ENCODE measurements around the gene GPR84.

GPR84 gene

GRCh38 chr12:54363047-54363446 is 1.2 kb downstream of the GPR84 start:
- H3K4me3 ChIP-seq (ENCODE audit: low read depth, low read length): no peak overlapping the region
- TF ChIP-seq CTCF (IDR thresholded peaks at IDR 0.05; ENCODE audit: insufficient read depth, low read length, missing control alignments): no peak
- POLR2A ChIA-PET: no interaction called here
- CTCF ChIA-PET: interaction anchor here (0.8 to 9.2 kb wide), 20 partner anchors 8 to 556 kb away, joined by 3 to 131 read pairs (median 4); partner anchors contain the start of gene HOXC10
- DNase-seq (ENCODE audit: low read depth, low spot score): no peak

GRCh38 chr12:54360717-54361456 is 3.4 kb downstream of the GPR84 start:
- POLR2A ChIA-PET: interaction anchor here (1.1 kb wide), 1 partner anchor 25 kb away, joined by 3 read pairs; no protein-coding TSS in a partner anchor

GRCh38 chr12:54359762-54360351 is 4.4 kb downstream of the GPR84 start:
- CTCF ChIA-PET: interaction anchor here (0.6 to 9.2 kb wide), 29 partner anchors 8 to 616 kb away, joined by 3 to 131 read pairs (median 4); partner anchors contain the start of genes COPZ1, HOXC10 and NFE2
- TF ChIP-seq CTCF (IDR thresholded peaks at IDR 0.05; ENCODE audit: insufficient read depth, low read length, missing control alignments): no peak
- no peak for DNase-seq (ENCODE audit: low read depth, low spot score)

More at GRCh38 chr12:54360717-54361456, 3.4 kb downstream of the GPR84 start:
- no peak for DNase-seq (ENCODE audit: low read depth, low spot score)
- CTCF ChIA-PET: interaction anchor here (0.7 to 9.2 kb wide), 31 partner anchors 7 to 373 kb away, joined by 3 to 131 read pairs (median 7); partner anchors contain the start of genes COPZ1 and NFE2
- no peak overlapping the region for H3K4me3 ChIP-seq (ENCODE audit: low read depth, low read length)
- peak; percentile 84 for TF ChIP-seq CTCF (IDR thresholded peaks at IDR 0.05; ENCODE audit: insufficient read depth, low read length, missing control alignments)

GRCh38 chr12:54358945-54359761 is 5.1 kb downstream of the GPR84 start:
- DNase-seq (ENCODE audit: low read depth, low spot score): peak; percentile 97
- CTCF ChIA-PET: interaction anchor here (0.6 to 9.2 kb wide), 20 partner anchors 9 to 615 kb away, joined by 3 to 131 read pairs (median 4); partner anchors contain the start of genes COPZ1 and HOXC10
- POLR2A ChIA-PET: interaction anchor here (1.0 to 1.8 kb wide), 10 partner anchors 9 to 366 kb away, joined by 4 to 12 read pairs (median 4); partner anchors contain the start of genes CBX5, COPZ1, HNRNPA1 and HOXC8
- no peak for TF ChIP-seq CTCF (IDR thresholded peaks at IDR 0.05; ENCODE audit: insufficient read depth, low read length, missing control alignments)
- H3K4me3 ChIP-seq (ENCODE audit: low read depth, low read length): peak overlapping the region; percentile 59

More at GRCh38 chr12:54359762-54360351, 4.4 kb downstream of the GPR84 start:
- POLR2A ChIA-PET: interaction anchor here (1.0 to 1.8 kb wide), 8 partner anchors 9 to 351 kb away, joined by 4 to 12 read pairs (median 4); partner anchors contain the start of genes CBX5, COPZ1, HNRNPA1 and HOXC8
- peak overlapping the region; percentile 59 for H3K4me3 ChIP-seq (ENCODE audit: low read depth, low read length)

- H3K4me3 ChIP-seq (ENCODE audit: low read depth, low read length): peak overlapping the region; percentile 59
- no peak for DNase-seq (ENCODE audit: low read depth, low spot score)
- ChIA-PET POLR2A (interaction anchor here (1.0 to 1.8 kb wide), 7 partner anchors 10 to 365 kb away, joined by 4 to 12 read pairs (median 5); partner anchors contain the start of genes CBX5, COPZ1, HNRNPA1 and HOXC8), CTCF (interaction anchor here (0.6 to 9.2 kb wide), 19 partner anchors 9 to 614 kb away, joined by 3 to 131 read pairs (median 4); partner anchors contain the start of genes COPZ1 and HOXC10)
- TF ChIP-seq CTCF (IDR thresholded peaks at IDR 0.05; ENCODE audit: insufficient read depth, low read length, missing control alignments): no peak
Measured at GRCh38 chr12:54358191-54358944, 5.9 kb downstream of the GPR84 start.
